HTR-8/SVneo (cell line): Measurements from ENCODE around the gene GOLGA8R.
"Not testable (repeated sequence)": the region's sequence is repeated elsewhere in the genome, so short reads cannot be mapped to it uniquely, and the experiment has no call there.

Experiments
- DNase-seq: peaks from one replicate; pipeline ENCODE4 v3.0.0; 2011; ENCODE audit warnings: low spot score, mixed read lengths; ENCODE audit not compliant: insufficient read length
- FAIRE-seq: peaks from 2 replicates; lab custom pipeline; 2011; peaks lifted over from hg19 to GRCh38; lab: Jason Lieb, UNC

The GOLGA8R gene

GRCh38 chr15:30360990-30361389 lies 53.1 kb downstream of the GOLGA8R start:
- FAIRE-seq, DNase-seq: not testable (repeated sequence)

DNA sequence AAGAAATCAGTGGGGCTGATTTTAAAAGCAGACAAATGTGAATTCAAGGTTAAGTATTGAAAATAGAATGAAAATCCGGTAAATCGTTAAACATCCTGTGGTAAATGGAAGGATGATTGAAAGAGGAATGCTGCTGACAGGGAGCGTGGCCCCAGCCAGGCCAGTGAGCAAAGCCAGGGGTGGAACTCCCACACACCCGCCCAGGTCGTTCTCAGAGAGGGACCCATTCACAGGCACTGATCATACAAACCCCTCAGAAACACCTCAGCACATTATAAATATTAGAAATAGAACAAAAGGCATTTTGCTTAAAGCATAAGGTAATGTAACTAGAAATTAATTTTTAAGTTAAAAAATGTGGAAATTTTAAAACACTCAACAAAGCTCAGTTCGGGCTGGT lies 59.0 kb downstream of the GOLGA8R start:
- FAIRE-seq, result not testable (repeated sequence)

More for the DNA sequence above, 59.0 kb downstream of the GOLGA8R start:
- DNase-seq, result not testable (repeated sequence)
